ENCODE measurements around the gene SYNPO2.

GRCh38 chr4:119037709-119038108 is 149.1 kb downstream of the SYNPO2 start:
- no peak for TF ChIP-seq CTCF (conservative IDR thresholded peaks at IDR 0.05)
- no peak for TF ChIP-seq EZH2 (IDR thresholded peaks at IDR 0.05; ENCODE audit: low read depth)

Data from PC-9 (cell line).